Fibroblast of the aortic adventitia (primary cell): ENCODE data around the gene MRPL53. TPM values are rescaled to one million over a fixed set of nuclear protein-coding genes. Genes with fewer than 3 reads are reported as not detected.

Experiments
- DNase-seq: peaks from one replicate; pipeline ENCODE4 v3.0.0-alpha.2; 2010; ENCODE audit warnings: low read depth
- H3K4me3 ChIP-seq: 2 replicates; pipeline ENCODE4 v1.5.1; 2011; ENCODE audit warnings: low read depth, mild to moderate bottlenecking, control low read depth, low read length, moderate library complexity
- total RNA-seq: library from RNA; depleted of rRNA; stranded (reverse); fragments of >200 nt; gene quantifications from 2 replicates; pipeline ENCODE4 v1.2.3, GENCODE V29; 2012; ENCODE audit warnings: low replicate concordance
- TF ChIP-seq, protein P1 (sequence below): IDR thresholded peaks from 2 replicates; pipeline ENCODE4 v1.5.1; 2011; ENCODE audit warnings: mild to moderate bottlenecking, low read length, control low read depth, inconsistent platforms; ENCODE audit not compliant: insufficient read depth

Gene MRPL53
- total RNA-seq, 1 donor: 19.3 TPM

DNA sequence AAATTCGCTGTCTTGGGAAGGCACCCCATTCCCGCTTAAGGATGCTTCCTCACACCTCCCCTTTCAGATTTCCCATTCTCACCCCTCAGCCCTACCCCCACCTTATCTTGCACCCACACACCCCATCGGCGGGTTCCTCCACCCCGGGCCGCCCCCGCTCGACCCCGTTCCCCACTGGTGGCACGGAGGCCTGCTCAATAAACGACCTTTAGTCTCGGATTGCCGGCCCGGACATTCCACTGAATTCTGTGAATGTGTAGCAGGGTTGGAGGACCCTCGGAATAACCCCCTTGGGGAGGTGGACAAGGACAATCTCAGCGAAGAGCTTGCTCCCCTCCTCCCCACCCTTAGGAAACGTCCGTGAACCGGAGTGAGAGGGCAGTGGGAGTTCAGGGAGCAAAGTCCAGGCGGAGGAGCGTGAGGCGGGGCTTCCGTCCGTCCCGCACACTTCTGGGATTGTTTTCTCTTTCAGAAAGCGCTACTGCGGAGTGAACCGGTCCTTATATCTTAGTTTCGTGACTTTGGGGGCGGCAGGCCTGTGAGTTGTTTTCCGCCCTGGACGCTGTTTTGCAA, 29.8 kb upstream of the MRPL53 start:
- no peak for DNase-seq
- peak overlapping the region; percentile 69 for H3K4me3 ChIP-seq
- TF ChIP-seq, protein P1, sequence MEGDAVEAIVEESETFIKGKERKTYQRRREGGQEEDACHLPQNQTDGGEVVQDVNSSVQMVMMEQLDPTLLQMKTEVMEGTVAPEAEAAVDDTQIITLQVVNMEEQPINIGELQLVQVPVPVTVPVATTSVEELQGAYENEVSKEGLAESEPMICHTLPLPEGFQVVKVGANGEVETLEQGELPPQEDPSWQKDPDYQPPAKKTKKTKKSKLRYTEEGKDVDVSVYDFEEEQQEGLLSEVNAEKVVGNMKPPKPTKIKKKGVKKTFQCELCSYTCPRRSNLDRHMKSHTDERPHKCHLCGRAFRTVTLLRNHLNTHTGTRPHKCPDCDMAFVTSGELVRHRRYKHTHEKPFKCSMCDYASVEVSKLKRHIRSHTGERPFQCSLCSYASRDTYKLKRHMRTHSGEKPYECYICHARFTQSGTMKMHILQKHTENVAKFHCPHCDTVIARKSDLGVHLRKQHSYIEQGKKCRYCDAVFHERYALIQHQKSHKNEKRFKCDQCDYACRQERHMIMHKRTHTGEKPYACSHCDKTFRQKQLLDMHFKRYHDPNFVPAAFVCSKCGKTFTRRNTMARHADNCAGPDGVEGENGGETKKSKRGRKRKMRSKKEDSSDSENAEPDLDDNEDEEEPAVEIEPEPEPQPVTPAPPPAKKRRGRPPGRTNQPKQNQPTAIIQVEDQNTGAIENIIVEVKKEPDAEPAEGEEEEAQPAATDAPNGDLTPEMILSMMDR: no peak

DNA sequence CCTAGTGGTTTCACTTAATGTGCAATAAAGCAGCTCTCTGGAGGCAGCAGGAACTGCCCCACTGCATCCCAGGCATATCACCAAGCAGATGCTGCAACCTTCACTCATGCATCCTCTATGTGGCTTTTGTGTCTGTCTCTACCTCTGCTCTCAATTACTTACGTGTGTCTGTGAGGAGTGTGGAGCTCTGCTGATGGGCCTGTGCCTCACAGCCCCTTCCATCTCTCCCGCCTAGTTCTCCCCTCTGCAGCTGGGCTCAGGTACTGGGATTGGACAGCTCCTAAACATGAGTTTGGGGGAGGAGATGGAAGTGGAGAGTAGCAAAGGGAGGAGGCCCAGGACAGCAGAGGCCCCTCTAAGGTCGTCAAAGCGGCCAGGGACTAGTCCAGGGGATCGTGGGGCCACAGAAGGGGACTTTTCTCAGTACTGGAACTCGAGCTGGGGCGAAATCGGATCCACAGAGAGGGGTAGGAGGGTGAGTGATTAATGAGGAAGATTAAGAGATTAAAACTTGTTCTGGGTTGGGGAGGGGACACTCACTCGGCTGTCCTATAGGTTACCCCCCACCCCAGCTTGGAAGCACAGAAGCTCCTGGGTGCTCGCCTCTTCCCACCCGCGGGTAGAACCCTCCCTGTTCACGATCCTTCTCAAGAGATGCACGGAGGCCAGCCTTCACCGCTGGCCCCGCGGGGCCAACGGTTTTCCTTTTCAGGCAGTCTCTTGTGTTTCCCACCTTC, 29.0 kb upstream of the MRPL53 start:
- TF ChIP-seq, protein P1: no peak
- no peak for DNase-seq
- no peak overlapping the region for H3K4me3 ChIP-seq

DNA sequence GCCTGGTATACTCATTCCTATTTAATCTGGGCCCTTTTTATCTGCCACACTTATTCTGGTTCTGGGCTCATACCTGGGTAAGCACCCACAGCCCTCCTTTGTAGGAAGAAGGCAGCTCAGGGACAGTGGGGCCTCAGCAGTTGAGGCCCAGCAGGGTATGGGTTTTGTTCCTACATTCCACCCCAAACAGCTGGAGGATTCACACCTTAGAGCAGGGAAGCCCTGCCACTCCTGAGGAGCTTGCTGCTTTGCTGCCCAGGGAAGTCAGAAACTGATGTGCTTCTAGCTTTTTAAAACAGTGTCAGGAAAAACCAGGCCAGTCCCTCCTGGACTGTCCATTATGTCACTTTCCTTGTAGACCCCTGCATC, 28.1 kb upstream of the MRPL53 start:
- TF ChIP-seq, protein P1: no peak
- DNase-seq: no peak
- H3K4me3 ChIP-seq: no peak overlapping the region

DNA sequence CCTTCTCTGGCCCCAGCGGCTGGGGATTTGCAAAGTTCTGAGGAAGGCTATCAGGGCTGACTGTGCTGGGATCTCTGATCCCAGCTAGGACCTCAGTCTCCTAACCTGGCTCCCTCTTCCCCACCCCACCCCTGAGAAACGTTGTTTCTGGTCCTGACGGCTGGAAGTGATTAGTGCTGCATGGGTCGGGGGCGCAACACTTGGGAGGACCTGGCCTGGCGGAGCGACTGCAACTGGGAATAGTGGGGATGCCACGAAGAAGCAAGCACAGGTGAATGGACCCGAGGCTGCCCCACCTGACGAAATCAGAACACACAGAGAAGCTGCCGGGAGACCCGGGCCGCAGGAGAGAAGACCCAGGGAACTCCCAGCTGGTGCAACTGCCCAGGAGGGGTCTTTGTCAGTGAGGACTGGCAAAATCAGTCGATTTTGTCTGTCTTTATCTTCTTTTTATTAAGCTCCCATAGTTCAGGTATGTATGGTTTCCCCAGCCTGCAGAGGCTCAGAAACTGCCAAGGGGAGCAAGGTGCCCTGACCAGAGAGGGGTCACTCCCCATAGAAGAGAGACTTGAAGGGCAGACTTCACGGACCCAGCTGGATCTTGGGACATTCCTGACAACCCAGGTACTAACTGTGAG, 27.6 kb upstream of the MRPL53 start:
- TF ChIP-seq, protein P1: no peak

DNA sequence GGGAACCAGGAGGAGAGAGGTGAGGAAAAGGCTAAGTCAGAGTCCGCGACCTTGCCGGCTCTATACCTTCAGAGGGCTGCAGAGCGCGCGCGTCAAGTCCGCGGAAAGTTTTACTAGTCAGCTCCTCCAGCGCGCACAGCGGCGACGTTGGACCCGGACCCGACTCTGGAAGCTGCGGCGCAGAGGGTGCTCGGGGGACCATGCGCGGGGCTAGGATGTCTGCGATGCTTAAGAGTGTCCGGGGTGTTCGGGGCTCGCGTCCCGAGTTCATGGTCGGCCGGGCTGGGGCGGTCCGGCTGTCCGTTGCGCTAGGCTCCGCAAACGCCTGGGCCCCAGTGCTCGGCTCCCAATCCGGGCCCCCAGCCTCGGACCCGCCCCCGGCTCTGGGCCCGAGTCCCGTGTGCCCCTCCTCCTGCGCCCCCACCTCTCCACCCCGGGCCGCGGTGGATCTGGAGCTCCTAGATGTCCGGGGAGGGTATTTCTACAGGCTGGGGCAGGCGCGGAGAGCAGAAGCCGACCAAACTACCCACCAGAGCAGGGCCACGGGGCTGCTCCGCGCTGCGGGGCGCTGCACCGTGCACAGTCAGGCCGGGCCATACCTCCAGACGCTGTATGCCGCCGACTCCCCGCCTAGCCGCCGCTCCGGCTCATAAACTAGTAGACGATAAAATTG, 26.9 kb upstream of the MRPL53 start, which contains the start of gene LBX2:
Gene LBX2, minus strand, starts transcription at position 337 of the 673 bp plus-strand sequence. Its CDS starts 66 bp downstream, at position 271.
- TF ChIP-seq, protein P1: no peak
- DNase-seq: no peak
- H3K4me3 ChIP-seq: peak within 1 kb of the TSS; percentile 49

More for the DNA sequence above, 27.6 kb upstream of the MRPL53 start:
- no peak overlapping the region for H3K4me3 ChIP-seq
- DNase-seq: no peak

DNA sequence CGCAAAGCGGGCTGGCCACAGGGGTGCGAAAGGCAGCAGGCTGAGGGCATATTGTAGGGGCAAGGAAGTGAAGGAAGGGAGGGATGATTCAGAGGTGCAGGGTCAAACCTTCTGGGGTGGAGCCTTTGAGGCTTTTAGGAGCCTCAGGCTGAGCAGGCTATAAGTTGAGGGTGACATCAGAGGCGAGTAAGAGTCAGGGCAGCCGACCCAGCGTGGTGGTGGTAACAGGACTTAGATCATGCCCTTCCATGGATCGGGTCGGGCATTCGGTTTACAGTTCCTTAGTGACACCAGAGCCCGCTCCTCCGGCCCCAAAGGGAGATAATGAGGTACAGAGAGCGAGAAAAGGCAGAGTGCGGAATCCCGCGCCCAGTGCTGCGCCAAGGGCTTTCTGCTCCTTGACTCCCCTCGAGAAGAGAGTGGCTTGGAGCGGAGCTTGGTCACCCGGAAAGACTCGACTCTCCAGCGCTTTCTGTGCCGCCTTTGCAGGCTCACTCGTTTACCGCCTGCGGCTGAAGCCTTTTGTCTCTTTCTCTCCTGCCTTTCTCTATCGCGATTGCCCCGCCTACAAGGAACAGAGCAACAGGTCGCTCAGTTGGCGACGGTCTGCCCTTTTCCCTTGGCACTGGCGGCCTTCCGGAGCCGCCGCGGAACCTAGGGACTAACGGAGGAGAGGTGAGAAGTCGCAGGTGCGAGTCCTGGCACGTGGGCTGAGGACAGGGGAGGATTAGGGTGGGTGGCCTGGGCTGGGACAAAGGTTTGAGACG, 26.2 kb upstream of the MRPL53 start:
- no peak for DNase-seq
- TF ChIP-seq, protein P1: no peak
- peak overlapping the region; percentile 49 for H3K4me3 ChIP-seq
